Activated CD4-positive, alpha-beta T cell treated with anti-CD3 and anti-CD28 coated beads, Interleukin-2, amount 50 U/mL, for 1 hour (primary cell): ENCODE measurements around the gene FNBP1L.
"Not testable (repeated sequence)": the region's sequence is repeated elsewhere in the genome, so short reads cannot be mapped to it uniquely, and the experiment has no call there.

ENCODE experiments used
- DNase-seq: peaks from one replicate; pipeline ENCODE4 v3.0.0-alpha.2; 2020

FNBP1L gene

GRCh38 chr1:93446837-93447451, 974 bp upstream of the FNBP1L start:
- no peak for DNase-seq

GRCh38 chr1:93448292-93448982, 519 bp downstream of the FNBP1L start:
- DNase-seq = no peak

- no peak for DNase-seq
Measured at GRCh38 chr1:93448983-93449804, 1.3 kb downstream of the FNBP1L start.

GRCh38 chr1:93450321-93450720, 2.4 kb downstream of the FNBP1L start:
- no peak for DNase-seq

GRCh38 chr1:93453911-93454310, 6.0 kb downstream of the FNBP1L start:
- DNase-seq = no peak

- DNase-seq = no peak
Measured at GRCh38 chr1:93459126-93459525, 11.2 kb downstream of the FNBP1L start.

GRCh38 chr1:93461236-93461635, 13.3 kb downstream of the FNBP1L start:
- no peak for DNase-seq

GRCh38 chr1:93463960-93464359, 16.0 kb downstream of the FNBP1L start:
- no peak for DNase-seq

GRCh38 chr1:93465371-93466082, 17.6 kb downstream of the FNBP1L start:
- not testable (repeated sequence) for DNase-seq

GRCh38 chr1:93467606-93468005, 19.7 kb downstream of the FNBP1L start:
- no peak for DNase-seq

GRCh38 chr1:93468662-93469061, 20.7 kb downstream of the FNBP1L start:
- no peak for DNase-seq

GRCh38 chr1:93469223-93469622, 21.3 kb downstream of the FNBP1L start:
- DNase-seq = not testable (repeated sequence)

GRCh38 chr1:93471284-93471683, 23.4 kb downstream of the FNBP1L start:
- no peak for DNase-seq

- DNase-seq = no peak
Measured at GRCh38 chr1:93471911-93472310, 24.0 kb downstream of the FNBP1L start.

- no peak for DNase-seq
Measured at GRCh38 chr1:93474321-93474720, 26.4 kb downstream of the FNBP1L start.

- DNase-seq = no peak
Measured at GRCh38 chr1:93475681-93476080, 27.8 kb downstream of the FNBP1L start.

GRCh38 chr1:93479133-93479745, 31.3 kb downstream of the FNBP1L start:
- DNase-seq = not testable (repeated sequence)

- DNase-seq = not testable (repeated sequence)
Measured at GRCh38 chr1:93481899-93482298, 34.0 kb downstream of the FNBP1L start.

- DNase-seq = no peak
Measured at GRCh38 chr1:93483200-93483599, 35.3 kb downstream of the FNBP1L start.

- DNase-seq = no peak
Measured at GRCh38 chr1:93483606-93484005, 35.7 kb downstream of the FNBP1L start.

GRCh38 chr1:93488207-93488606, 40.3 kb downstream of the FNBP1L start:
- no peak for DNase-seq

- no peak for DNase-seq
Measured at GRCh38 chr1:93489756-93490155, 41.8 kb downstream of the FNBP1L start.

- no peak for DNase-seq
Measured at GRCh38 chr1:93490357-93490756, 42.4 kb downstream of the FNBP1L start.
